ENCODE measurements around the gene TOGARAM1. TPM values are rescaled to one million over a fixed set of nuclear protein-coding genes. Genes with fewer than 3 reads are reported as not detected.

The TOGARAM1 gene
- polyA plus RNA-seq, 1 donor = 43.1 TPM

DNA sequence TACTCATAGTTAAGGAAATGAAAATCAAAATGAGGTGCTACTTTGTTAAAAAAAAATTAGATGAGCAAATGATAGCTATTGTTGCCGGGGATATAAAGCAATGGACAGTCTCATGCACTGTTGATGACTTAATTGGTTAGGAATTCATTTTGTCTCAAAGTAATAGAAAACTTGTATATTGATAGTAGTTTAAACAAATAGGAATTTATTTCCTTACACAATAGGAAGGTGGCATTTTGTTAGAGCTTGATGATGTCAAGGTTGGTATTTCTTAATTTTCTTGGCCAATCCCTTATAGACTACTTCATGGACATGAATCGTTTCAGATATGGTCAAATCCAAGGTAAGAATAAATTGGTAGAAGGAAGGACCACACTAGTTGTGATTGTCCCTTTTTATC is 129.7 kb downstream of the TOGARAM1 start:
- DNase-seq = no peak

DNA sequence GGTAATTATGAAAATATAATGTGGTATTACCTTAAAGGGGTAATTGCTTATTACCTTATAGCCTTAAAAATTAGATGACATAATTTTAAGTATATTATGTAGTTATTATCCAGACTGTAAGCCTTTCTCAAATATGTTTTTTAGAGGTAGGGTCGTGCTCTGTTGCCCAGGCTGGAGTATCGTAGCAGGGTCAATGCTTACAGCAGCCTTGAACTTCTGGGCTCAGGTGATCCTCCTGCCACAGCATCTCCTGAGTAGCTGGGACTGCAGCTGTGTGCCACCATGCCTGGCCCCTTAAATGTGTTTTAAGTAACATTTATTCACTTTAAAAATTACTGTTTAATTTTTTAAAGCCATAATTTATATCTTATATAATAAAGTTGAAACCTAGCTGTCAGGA is 132.3 kb downstream of the TOGARAM1 start:
- DNase-seq = no peak

DNA sequence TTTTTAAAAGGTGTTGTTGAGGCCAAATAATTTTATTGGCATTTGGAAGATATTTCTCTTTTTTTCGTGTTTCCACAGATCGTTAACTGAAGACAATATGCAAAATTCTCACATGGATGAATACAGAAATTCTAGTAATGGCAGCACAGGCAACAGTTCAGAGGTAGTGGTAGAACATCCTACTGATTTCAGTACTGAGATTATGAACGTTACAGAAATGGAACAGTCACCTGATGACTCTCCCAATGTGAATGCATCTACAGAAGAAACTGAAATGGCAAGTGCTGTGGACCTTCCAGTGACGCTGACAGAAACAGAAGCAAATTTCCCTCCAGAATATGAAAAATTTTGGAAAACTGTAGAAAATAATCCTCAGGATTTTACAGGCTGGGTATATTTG is 133.2 kb downstream of the TOGARAM1 start:
- DNase-seq = no peak

DNA sequence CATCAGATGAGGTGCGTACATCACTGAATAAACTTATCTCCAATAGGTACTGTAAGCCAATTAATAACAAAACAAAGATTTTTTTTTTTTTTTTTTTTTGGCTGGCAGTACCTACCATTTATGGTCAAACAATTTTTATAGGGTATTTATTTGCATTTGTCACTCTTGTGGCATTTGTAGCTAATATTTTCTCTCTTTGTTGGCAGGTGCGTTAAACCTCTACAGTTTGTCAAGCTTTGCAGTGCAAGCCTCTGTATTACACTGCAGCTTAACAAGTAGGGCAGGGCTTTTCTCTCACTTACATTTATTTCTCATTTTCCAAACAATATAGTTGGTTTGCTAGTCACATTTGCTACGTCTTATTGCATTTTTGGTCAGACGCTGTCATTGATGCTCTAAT is 134.2 kb downstream of the TOGARAM1 start:
- no peak for DNase-seq

DNA sequence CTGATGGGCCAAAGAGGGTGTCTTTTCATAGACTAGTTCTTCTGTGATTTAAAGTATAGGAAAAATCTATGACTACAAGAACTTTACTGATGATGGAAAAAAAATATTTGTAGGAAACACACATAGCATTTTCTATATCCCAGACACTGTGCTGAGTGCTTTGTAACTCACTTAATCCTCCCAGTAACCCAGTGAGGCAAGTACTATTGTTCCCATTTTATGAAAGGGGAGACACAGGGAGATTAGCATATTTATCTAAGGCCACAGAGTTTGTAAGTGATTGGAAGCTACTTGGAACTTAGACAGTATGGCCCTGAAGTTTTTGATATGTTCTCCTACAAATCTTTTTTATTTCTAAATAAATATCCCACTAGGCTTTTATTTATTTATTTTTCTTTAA is 141.8 kb downstream of the TOGARAM1 start:
- no peak for DNase-seq

DNA sequence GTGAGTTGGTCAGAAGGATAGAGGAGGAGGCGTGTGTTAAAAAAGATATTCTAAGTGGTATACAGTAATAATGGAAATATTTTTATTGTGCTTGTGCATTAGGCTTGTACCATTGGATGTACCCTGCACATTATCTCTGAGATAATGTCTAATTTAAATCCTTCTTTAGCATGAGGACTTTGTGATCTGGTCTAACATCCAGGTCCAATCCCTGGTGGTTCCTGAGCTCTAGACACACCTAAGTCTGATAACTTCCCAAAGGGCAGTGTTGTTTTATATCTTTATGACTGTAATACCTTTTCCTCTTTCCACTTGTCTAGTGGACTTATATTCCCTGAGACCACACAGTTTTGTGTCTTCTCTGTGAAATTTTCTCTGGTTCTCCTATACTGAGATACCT is 142.6 kb downstream of the TOGARAM1 start:
- no peak for DNase-seq

DNA sequence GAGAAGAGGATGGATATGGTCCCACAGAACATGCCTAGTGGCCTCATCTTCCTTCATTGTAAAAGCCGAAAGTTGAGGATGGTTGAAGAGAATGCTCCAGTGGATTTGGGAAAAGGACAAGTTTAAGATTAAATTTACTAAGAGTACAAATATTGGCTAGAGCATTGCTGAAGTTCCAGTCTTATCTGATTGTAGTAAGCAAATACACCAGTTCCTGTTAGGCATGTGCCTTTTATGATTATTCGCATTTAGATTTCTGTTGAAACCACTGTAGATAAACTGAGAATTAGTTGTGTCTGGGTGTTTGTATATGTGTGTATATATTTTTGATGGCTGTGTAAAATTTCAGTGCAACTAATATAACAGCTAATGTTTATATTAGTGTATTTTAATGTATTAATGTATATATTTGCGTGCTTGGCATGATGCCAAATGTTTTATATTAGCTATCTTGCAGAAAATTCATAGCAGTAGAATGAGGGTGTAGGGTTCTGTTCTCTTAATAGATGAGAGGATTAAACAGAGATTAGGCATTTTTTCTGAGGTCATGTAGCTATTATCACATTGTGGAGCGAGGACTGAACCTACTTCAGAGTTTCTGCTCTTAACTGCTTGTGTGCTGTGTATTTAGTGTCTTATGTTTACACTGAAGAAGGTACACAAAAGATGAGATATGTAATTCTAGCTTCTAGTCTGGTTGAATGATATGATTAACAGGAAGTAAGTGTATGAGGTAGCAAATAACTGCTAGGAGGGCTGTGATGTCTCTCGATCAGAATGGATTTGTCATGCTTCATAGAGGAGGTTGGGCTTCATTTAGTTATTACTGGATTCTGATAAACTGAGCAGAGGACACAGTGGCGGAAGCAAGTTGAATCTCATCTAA is 151.1 kb downstream of the TOGARAM1 start:
- no peak for DNase-seq

DNA sequence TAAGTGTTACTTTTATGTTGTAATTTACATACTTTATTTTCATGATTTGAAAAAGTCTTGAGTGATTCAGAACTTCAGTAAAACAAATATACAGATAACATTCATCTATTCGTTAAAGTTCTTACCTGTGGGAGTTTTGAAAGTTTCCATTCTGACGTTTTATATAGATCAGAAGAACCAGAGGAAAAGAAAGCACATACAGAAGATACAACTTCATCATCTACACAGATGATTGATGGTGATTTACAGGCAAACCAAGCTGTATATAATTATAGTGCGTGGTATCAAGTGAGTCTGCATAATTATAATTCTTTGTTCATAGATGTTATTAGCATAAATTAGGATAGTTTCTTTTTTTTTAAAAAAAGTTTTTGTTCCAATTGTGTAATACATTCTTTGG is 152.3 kb downstream of the TOGARAM1 start:
- no peak for DNase-seq

DNA sequence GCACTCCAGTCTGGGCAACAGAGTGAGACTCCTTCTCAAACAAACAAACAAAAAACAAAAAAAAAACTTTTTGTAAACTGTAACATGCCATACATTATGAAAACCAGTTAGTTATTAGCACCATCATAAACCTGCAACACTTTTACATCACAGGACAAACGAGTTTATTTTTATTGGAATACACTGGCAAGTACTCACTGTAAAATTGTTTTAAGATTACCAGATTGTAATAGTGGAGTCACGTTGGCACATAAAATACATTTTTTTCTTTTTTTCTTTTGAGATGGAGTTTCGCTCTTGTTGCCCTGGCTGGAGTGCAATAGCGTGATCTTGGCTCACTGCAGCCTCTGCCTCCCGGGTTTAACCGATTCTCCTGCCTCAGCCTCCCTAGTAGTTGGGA is 156.6 kb downstream of the TOGARAM1 start:
- no peak for DNase-seq

DNA sequence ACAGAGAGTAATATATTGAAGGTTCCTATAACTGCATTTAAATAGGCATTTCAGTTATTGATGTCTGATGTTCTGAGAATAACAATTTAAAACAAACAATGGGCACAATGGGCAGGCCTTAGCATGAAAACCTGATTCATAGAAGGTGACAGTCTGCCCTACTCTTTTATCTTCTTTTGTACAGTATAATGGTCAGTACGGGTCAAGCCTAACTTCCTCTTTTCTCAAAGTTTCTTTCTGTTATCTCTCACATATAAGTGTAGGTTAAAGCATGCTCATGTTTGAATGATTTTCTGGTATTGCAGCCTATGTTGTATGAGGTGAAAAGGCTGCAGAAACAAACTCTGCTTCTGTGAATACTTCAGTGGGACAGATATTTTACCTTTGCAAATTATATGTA is 158.1 kb downstream of the TOGARAM1 start:
- DNase-seq = no peak

DNA sequence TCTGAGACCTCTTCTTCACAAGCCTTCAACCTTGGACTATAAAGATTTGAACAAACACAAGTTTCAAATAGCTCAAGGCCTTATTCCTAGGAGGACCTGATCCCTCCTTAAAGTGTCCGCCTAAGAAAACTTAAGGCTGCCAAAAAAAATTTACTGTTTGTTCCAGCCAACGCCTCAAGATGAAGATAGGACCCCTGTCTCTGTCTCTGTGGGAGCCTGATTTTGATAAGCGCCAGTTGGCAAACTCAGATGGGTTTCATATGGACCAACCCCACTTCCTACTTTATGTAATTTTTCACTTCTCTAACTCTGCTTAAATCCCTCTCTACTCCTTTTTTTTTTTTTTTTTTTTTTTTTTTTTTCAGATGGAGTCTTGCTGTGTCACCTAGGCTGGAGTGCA is 161.3 kb downstream of the TOGARAM1 start:
- no peak for DNase-seq

Other genes with a start within 250 kb of the TOGARAM1 start
- 17.5 TPM for gene KLHL28, start 243 bp upstream of the TOGARAM1 start, polyA plus RNA-seq (ENCODE audit: insufficient read length)
- gene PRPF39, start 121.9 kb downstream of the TOGARAM1 start, polyA plus RNA-seq (ENCODE audit: insufficient read length) = 85.3 TPM
- 138 TPM for gene FKBP3, start 172.3 kb downstream of the TOGARAM1 start, polyA plus RNA-seq (ENCODE audit: insufficient read length)
- gene FANCM, start 173.7 kb downstream of the TOGARAM1 start, polyA plus RNA-seq (ENCODE audit: insufficient read length) = 18.9 TPM